DMS 273 treated with DMSO at 0.1 percent for 48 hours (cell line): ENCODE results near the gene STK32C.

Experiments used
- DNase-seq: peaks from one replicate; lab custom pipeline; 2025; lab: John Stamatoyannopoulos, UW

Gene STK32C

DNA sequence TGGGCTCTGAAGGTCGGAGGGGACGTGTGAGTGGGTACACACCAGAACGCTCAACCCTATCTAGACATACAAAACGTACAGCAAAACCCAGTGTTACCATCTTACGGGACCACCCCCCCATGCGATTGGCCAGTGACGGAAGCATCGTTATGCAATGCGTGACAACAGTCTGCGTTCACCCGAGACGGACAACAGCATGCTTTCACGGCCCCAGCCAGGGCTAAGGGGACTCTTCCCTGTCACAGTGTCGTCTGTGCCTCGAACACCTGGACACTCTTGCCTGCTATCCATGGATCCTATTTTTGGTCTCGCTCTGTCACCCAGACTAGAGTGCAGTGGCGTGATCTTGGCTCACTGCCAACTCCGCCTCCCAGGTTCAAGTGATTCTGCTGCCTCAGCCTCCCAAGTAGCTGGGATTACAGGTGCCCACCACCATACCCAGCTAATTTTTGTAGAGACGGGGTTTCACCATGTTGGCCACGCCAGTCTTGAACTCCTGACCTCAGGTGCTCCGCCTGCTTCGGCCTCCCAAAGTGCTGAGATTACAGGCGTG is 97.7 kb downstream of the STK32C start:
- no peak for DNase-seq

DNA sequence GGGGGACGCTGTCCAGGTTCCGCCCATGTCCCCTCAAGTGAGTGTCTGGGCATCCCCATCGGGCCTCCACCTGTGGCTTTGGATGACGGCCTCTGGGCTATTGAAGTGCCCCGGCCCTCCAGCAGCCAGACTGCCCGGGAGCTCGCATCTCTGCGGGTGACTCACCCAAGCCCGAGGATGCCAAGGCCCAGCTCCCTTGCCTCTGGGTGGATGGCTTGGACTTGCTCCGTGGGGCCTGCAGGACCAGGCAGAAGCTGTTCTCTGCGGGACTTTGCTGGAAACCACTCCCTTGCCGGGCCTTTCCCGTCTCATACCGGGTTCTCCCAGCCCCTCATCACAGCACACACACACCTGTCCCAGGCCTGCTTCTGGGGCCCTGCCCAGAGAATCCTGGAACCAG is 98.6 kb downstream of the STK32C start:
- no peak for DNase-seq

DNA sequence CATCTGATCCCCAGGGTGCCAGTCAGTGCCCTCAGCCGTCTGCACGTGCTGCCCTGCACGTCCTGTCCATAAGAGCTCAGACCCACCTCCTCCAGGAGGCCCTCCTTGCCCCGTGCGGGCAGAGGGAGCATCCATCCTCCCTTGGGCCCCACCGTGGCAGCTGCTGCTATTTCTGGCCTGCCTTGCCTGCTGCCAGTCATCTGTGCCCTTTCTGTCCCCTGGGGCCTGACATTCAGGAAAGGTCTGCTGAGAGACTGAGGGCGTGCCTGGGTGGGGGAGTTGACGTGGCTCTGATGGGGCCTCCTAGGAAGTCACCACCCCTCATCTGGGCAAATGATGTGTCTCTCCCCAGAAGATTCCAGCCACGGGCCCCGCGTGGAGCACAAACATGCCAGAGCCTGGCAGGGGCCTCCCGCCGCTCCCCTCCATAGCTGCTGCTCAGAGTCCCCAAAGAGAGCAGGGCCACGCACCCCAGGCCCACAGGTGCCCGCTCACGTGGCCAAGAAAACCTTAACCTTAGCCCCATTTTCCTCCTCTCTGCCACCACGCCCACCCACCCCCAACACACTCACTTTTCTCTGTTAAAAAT is 99.2 kb downstream of the STK32C start:
- no peak for DNase-seq

DNA sequence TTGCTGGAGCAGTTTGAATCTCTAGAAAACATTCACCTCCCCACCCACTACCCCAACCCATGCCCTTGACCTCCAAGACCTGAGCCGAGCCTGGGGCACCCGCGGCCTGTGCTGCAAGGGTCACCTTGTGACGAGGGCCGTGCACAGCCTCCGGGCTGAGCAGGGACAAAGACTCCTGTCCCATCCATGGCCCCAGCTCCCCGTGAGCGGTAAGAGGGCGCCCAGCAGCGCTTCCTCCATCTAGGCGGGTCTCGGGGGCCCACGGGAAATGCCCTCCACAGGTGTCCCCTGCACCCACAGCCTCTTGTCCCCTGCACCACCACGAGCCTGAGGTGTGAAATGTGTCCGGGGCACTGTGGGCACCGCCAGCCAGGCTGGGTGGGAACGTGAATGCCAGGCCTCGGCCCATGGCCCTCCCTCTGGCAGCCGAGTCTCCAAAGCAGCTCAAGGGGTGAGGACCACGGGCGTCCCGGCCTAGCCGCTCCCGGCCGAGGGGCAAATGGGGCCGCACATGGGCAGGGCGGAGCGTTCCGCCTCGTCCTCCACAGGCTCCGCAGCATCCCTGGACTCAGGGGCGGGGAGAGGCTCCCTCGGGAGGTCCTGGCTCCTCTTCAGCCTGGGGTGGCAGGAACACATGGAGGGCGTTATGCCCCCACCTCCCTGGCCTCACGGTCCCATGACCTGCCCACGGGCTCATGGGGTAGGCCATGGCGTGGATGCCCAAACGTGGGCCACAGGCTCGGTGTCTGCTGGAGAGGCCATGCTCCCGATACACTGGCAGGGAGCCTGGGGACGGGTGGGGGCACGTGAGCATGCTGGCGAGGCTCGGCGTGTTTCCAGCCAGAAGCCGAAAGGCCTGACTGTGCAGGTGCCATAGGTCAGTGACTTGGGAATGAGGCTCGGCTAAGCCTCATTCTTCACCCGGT is 100.0 kb downstream of the STK32C start:
- DNase-seq: no peak

DNA sequence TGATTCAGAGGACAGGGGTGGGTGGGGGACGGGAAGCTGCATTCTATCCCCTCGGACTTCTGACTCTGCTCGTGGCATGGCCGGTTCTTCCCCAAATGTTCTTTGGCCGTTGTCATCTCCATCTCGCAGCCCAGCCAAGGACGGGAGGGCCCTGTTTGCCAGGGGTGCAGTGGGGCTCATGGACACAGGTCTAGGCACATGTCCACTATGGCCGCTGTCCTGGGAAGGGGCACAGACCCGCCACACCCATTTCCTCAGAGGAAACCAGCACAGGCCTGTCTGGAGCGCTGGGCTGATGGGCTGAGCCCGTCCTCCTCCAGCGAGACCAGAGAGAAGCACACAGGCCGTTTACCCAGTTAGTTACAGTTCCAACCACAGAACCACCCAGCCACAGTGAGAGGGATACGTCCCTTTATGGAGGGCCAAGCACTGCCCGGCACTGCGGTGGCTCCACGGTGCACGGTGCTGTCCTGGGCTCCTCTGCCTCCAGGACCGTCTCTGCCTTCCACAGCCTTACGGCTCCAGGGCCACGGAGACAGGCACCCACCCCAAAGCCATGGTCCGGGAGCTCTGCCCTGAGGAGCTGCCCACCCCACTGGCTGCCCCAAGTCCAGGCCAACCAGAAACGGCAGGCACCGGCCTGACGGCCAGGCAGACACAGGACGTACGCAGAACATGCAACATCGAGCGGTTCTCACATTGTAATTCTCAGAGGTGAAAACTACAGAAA is 100.8 kb downstream of the STK32C start:
- DNase-seq: no peak

DNA sequence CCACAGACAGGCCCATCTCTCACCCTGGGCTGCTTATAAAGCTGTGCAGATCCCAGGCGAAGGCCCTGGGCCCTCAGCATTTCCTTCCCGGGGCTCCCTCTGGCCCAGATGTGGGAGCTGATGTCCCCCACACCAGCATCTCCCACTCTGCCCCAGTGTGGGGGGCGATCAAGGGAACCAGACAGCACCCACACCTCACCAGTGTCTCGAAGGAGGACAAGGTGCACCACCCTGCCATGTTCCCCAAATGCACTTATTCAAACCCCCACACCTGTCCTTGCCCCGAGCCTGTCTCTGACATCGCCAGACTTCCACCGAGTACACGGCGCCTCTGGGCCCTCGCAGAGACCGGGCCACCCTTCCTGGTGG is 101.4 kb downstream of the STK32C start:
- DNase-seq: no peak

DNA sequence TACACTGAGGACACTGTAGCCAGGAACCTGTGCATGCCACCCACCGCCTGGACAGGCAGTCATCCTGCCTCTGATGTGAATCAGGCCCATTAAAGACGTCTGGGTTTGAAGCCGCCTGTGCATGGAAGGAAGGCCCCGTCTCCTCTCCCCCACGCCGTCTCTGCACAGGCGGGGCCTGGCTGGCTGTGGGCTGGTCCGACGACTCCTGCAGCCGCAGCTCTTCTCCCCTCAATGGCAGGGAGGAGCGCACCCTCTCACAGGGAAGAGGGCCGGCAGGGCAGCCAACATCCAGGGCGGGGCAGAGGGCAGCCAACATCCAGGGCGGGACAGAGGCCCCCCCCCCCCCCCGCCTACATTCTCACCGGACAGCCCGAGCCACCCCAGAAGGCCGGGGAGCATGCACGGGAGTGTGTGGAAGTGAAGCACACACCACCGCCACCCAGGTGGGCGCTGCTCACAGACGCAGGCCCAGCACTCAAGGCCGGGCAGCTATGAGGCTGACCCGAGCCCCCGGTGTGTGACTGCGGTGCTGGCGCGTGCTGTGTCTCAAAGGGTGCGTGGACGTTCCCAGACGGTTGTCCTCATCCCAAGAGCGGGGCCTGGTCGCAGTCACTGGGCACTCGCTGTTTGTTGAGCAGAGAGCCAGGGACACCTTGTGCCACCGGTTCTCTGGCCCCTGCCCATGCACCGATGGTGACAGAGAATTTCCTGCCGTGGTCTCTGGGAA is 101.9 kb downstream of the STK32C start:
- DNase-seq: no peak

DNA sequence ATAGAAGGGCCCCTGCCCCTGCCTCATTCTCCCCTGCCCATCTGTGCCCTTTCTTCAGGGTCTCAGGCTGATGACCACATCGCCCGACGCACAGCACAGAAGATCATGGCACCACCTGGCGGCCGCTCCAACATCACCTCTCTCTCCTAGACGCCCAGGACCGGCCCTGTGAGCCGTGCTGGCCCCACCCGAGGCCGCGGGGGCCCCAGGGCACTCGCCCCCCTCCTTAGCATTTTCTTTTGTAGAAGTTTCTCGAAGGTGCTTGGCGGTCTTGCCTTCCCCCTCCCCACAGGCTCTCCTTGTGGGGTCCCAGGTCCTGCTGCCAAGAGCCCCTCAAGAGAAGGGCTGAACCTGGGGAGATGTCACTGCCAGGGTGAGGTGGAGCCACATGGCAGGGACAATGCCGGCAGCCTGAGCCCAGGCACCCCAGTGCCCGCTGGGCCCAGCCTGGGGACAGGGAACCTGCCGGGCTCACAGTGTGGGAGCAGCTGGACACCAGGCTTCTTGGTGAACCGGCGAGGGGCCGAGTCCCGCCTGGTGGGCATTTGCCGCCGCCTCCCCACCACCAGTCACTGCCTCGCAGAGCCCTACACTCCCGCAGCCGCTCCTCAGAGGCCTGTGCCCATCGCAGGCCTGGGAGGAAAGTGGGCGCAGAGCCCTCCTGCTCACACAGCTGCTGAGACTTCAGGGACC is 102.8 kb downstream of the STK32C start:
- no peak for DNase-seq

DNA sequence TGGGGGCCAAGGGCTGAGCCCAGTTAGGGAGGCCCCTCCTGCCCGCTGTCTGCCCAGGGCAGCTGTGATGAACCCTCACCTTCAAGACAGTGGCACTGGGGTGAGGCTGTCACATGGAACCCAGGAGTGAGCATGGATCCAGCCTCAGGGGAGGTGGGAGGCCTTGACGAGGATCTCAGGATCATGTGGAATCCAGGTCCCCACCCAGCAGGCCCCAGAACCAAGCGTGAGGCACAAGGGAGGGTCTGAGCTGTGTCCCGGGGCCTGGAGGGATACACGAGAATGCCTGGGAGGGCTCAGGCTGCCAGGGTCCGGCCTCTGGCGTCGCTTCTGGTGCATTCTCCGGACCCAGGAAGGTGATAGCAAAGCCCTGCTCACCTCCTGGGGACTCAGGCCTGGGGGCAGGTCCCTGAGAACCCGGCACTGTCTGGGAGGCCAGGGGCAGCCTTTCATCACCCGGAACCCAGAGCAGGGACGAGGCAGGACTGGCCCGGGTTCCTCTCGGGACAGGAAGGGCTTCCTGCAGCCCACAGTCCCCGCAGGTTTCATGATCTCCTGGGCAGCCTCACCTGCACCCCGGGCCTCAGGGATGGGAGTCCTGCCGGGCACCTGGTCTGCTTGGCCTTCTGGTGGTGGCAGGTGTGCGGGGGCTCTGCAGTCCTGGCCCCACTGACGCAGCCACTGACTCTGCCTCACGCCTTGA is 103.5 kb downstream of the STK32C start:
- DNase-seq: no peak

DNA sequence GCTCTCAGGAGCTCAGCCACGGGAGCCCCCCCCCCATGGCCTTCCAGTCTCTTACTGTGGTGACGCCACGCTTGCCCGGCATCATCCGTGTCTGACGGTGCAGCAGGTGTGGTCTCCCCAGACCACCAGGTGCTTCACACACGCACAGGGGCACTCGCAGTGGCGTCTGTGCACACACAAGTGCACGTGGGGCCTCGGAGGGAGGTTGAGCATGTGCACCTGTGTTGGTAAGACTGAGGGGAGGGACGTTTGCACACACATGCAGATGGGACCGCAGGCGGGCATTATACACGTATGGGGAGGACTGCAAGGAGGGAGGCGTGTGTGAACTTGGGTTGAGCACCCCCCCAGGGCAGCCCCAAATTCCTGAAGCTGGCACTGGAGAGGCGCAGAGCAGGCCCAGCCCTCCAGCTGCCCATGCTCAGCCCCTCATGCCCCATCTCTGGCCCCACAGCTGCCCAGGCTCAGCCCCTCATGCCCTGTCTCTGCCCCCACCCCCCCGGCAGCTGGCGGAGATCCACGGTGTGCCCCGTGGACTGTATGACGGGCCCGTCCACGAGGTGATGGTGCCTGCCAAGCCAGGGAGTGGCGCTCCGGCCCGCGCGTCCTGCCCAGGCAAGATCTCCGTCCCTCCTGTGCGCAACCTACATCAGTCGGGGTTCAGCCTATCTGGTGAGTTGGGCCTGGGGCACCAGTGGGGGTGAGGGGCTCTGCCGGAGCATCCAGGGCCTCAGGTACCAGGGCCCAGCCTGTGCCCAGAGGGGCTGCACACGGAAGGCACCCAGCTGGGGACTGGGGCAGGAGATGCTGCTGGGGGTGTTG is 104.3 kb downstream of the STK32C start:
- no peak for DNase-seq

DNA sequence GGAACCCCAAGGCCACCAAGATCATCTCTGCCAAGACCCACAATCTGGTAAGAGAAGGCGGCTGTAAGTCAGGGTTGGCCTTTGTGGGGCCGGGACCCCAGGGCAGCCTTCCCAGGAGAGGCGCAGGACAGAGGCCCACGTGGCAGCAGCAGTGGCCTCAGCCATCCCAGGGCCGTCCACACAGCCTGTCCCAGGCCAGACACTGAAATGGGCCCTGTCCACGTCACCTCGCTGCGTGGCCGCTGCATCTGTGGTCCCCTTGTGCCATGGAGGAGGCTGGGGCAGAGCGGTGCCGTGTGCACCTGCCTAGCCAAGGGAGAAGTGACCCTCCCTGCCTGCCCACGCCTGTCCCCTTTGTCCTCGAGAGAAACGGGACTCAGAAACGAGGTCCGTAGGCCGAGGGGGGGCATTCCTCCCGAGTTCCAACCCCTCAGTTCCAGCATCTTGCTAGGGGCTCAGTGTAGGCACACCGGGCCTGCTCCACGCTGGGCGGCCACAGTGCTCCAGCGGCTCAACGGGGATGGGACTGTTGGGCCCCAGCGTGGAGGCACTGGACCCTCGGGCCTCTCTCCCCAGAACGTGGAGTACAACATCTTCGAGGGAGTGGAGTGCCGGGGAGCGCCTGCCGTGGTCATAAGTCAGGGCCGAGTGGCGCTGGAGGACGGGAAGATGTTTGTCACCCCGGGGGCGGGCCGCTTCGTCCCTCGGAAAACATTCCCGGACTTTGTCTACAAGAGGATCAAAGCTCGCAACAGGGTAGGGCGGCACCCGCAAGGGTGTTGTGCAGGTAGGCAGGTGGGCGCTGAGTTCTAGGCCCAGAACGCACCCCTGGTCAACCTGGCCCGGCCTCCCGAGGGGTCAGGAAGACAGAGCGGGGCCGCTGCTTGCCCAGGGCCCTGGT is 105.4 kb downstream of the STK32C start:
- DNase-seq: no peak

DNA sequence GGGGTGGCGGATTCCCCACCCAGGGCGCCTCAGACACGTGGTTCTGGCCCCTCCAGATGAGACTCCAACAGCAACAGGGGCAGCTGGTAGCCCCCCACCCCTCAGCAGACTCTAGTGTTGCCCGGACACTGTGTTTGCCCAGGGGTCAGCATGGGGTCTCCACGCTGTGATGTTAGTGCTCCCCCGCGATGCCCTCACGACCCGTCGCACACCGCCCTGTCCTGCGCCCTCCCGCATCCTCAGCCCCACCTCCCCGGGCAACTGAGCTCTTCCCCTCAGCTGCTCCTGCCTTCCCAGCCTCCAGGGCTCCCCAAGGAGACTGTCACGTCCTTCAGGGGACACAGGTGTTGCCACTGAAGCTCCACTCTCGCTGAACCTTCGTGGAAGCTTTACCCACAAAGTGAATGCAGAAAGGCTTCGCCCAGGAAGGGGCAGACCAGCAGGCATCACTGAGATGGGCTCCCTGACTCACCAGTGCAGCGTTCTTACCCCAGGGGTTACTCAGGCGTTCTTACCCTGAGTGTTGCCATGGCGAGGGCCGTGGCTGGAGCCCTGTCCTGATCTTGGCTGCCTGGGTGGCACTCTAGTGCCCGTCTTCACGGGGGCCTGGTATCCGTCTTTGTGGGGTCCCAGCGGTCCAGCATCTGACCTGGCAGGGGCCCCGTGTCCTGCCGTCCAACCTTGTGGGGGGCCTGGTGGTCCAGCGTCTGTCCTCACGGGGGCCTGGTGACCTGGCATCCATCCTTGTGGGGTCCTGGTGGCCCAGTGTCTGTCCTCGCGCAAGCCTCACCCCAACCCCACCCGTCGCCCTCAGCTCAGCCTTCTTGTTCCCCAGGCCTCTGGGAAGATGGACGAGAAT is 106.4 kb downstream of the STK32C start:
- DNase-seq: no peak

DNA sequence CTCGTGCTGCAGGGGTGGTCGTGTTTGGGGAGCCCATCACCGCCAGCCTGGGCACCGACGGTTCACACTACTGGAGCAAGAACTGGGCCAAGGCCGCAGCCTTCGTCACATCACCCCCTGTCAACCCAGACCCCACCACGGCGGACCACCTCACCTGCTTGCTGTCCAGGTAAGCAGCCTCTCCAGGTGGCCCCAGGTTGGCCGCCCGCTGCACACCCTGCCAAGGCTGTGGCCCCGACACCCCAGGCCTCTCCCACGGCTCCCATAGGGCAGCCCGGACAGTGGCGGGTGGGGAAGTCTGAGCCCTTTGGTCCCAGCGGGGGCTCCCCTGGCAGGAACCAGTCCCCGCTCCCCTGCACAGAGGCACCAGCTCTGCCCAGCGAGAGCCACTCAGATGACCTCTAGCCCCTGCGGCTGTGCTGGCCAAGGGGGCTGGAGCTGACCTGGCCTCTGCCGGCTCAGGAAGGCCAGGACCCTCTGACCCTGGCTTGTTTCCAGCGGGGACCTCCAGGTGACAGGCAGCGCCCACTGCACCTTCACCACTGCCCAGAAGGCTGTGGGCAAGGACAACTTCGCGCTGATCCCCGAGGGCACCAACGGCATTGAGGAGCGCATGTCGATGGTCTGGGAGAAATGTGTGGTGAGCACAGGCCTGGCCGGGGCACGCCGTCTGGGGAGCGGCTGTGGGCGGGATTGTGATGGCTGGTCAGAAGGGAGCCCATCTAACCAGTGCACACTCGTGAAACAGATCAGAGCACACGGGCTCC is 107.2 kb downstream of the STK32C start:
- no peak for DNase-seq

DNA sequence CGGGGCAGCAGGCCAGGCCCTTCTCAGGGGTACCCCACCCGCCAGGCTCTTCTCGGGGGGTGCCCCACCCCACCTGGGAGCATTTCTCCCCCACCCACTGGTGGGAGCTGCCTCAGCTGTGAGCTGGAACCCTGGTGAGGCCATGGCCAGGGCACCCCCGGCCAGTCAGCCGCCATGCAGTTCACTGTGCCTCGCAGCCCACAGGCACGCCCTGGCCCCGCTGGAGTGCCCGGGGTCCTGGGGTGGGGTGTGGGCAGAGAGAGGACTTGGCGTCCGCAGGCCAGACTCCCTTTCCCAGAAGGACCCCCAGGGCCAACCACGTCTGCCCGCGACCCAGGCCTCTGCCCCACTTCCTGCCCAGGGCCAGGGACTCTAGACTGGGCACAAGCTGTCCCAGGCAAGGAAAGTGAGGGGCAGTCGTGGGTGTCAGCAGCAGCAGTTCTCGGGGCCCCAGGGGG is 107.9 kb downstream of the STK32C start:
- DNase-seq: no peak

DNA sequence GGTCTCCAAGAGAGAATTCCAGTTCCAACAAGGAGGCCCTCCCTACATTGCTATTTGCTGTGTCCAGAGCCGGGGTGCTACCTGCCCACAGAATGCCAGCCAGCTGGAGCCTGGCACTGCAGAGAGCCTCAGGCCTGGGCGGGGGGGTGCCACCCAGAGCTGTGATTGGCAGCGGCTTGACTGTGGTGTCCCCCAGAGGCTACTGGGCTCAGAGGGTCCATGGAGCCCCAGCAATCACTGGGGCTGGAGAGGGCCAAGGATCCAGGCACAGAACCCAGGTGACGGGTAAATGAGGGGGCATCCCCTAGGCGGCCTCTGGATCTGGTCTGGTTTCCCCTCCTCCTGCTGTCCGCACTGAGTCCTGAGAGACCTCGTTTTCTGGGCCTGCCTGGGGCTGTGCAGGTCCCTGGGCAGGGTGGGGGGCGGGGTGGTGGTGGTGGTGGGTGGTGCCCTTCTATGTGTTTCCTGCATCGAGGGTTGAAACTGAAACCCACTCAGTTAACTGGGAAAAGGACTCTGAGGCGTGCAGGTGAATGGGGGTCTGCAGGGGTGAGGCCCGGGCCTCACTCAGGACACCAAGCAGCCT is 108.4 kb downstream of the STK32C start:
- no peak for DNase-seq

DNA sequence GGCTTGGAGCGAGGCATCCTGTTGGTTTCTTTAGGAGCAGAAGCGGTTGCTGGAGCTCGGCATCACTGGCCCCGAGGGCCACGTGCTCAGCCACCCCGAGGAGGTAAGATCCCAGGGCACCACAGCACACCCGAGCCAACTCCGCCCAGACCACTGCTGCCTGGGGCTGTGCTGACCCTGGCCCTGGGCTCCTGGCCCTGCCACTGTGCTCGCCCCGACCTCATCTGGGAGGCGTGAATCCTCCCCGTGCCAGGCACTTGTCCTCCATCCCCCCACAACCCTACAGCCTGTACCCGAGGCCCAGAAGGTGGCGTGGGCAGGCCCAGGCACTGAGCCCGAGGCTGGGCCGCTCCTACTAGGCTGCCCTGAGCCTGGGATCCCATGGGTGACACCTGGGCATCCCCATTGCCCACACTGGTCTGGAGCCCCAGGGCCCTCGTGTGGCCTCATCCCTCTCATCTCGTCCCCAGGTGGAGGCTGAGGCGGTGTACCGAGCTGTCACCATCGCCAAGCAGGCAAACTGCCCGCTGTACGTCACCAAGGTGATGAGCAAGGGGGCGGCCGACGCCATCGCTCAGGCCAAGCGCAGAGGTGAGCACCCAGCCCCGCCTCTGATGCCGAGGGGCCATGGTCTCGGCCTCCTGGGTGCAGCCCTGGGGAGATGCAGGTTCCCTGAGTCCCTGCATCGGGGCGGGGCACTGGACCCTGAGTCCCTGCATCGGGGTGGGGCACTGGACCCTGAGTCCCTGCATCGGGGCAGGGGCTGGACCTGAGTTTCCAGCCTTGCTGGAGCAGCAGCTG is 109.2 kb downstream of the STK32C start:
- no peak for DNase-seq
